ENCODE data around the gene ACSM3.
"Not testable (repeated sequence)": the region's sequence is repeated elsewhere in the genome, so short reads cannot be mapped to it uniquely, and the experiment has no call there.

The ACSM3 gene

GRCh38 chr16:20760346-20760745, 3.5 kb upstream of the ACSM3 start:
- no peak for DNase-seq

DNA sequence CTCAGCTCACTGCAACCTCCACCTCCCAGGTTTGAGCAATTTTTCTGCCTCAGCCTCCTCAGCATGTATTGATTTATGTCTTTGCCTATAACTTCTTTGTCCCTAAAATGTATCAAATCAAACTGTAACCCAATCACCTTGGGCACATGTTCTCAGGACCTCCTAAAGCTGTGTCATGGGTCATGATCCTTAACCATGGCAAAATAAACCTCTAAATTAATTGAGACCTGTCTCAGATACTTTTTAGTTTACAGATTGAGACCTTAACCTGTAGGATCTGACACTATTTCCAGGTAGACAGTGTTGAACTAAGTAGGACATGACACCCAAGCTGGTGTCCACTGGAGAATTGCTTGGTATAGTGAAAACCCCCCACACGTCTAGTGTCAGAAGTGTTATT, 2.6 kb upstream of the ACSM3 start:
- no peak for DNase-seq

GRCh38 chr16:20762404-20763123, 1.2 kb upstream of the ACSM3 start:
- DNase-seq = no peak

- not testable (repeated sequence) for DNase-seq
Measured at GRCh38 chr16:20764448-20764847, 634 bp downstream of the ACSM3 start.

DNA sequence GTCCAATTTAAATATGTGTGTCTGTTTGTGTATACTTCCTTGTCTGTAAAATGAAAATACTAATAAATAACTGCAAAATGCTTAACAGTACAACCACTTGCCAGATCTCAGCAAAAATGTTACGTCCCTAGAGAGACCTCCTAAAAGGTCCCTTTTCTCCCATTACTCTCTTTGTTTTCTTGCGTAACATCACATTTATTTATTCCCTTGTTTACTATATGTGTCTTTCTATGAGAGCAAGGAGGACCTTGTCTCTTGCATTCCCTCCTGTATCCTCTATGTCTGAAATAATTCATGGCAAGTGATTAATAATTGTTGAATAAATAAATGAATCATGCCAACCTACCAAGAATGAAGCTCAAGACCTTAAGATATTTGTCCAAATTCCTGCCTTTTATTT, 1.9 kb downstream of the ACSM3 start:
- DNase-seq = no peak

- DNase-seq = no peak
Measured at GRCh38 chr16:20766294-20766693, 2.5 kb downstream of the ACSM3 start.

DNA sequence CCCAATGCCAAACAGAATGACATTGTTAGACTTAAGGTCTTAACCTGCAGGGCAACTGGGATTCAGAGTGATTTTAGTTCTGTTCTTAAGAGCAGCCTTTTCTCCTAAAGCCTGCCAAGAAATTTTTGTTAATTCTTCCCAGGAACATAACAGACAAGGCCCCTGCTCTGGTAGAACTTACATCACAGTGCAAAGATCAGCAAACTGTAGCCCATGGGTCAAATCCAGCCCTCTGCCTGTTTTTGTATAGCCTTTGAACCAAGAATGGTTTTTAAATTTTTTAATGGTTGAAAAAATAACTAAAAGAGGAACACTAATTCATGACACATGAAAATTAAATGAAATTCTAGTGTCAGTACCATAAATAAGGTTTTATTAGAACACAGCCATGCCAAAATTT, 3.8 kb downstream of the ACSM3 start:
- no peak for DNase-seq

DNA sequence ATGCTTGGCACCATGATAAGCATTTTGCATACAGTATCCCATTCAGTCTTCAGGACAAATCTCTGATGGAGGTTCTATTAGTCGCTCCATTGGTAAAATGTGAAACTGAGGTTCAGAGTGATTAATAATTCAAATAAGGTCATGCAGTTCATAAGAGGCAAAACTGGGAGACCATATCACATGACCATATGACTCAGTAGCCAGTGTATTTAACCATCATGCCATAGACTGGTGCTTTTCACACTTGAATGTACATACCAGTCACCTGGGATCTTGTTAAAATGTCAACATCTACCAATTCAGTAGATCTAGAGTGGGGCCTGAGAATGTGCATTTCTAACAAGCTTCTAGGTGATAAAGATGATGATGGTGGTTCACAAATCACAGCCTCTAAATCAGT, 4.3 kb downstream of the ACSM3 start:
- DNase-seq = no peak

DNA sequence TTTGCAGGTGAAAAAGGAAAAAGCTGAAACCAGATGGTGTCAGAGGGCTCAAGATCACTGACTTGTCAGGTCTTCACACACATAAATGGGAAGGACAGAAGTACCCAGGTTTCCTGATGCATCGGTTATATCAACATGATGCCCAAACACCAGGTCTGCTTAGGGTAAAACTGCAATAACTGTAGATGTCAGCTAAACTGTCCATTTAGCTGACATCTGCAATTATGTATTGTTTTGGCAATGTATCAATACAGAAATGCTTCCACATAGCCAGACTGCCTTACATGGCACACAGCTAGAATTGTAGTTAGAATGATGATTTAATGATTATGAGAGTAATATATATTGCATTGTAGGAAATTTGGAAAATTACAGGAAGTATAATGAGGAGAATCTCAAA, 5.0 kb downstream of the ACSM3 start:
- no peak for DNase-seq

DNA sequence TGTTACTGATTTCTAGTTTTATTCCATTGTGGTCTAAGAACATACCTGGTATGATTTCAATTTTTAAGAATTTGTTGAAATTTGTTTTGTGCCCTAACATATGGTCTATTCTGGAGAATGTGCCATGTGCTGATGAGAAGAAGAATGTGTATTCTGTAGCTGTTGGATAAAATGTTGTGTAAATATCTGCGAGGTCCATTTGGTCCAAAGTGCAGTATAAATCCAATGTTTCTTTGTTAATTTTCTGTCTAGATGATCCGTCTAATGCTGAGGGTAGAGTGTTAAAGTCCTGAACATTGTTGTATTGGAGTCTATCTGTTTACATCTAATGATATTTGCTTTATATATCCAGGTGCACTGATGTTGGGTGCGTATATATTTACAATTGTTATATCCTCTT, 9.9 kb downstream of the ACSM3 start:
- no peak for DNase-seq

DNA sequence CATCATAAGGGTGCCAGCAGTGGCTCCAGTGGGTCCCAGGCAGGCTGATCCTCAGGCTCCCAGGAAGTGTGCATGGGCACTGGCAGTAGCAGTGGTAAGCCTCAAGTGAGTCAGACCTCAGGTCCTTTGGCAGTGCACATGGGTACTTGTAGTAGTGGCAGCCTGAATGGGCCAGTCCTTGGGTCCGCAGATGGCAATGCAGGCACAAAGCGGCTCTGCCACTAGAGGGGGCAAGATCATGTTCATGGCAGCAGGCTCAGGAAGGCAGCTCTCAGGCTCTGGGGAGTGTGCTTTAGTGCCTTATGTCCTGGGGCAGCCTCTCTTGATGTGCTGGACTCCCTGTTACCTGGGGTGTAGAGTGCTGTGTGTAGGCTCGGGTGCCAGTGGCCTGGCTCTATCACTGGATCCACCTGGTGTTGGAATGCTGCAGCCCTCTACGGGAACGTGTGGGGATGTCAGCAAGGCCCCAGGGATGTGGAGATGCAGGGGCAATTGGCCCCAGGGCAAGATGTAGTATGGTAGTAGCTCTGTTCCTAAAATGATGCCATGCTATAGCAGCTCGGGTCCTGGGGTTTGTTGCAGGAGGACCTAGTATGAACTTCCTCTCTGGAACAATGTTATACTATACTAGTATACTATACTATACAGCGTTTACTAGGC, 11.0 kb downstream of the ACSM3 start:
- peak; percentile 12 for DNase-seq

DNA sequence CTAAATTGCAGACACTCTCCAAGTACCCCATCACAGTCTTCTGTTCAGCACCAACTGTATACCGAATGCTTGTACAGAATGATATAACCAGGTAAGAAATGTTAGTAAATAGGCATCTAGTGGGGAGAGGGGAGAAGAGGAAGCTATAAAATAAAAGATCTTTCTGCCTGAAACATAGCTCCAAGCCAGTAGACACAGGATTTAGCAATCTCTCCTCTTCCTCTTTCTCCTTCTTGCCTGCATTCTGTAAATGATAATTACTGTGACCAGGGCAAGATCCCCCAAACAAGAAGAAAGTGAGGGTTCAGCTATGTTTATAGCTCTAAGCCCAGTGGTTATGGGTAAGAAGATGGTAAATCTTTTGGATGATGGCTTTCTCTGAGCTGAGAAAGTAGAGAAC, 17.9 kb downstream of the ACSM3 start:
- DNase-seq = no peak

DNA sequence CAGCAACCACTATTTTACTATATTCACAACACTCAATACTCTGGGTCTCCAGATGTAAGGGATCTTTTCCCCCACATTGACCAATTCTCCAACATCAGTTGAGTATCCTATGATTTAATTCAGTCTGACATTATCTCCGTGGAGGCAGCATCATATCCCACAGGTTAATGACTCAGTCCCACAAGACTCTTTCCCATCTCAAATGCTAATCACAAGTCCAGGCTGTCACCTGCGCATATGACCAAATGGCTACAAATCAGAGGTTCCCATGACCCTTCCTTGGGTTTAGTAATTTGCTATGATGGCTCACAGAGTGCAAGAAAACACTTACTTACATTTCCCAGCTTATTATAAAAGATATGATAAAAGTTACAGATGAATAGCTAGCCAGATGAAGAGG, 18.7 kb downstream of the ACSM3 start:
- DNase-seq = no peak

GRCh38 chr16:20784204-20784603, 20.4 kb downstream of the ACSM3 start:
- DNase-seq = no peak

GRCh38 chr16:20789130-20789529, 25.3 kb downstream of the ACSM3 start:
- no peak for DNase-seq

DNA sequence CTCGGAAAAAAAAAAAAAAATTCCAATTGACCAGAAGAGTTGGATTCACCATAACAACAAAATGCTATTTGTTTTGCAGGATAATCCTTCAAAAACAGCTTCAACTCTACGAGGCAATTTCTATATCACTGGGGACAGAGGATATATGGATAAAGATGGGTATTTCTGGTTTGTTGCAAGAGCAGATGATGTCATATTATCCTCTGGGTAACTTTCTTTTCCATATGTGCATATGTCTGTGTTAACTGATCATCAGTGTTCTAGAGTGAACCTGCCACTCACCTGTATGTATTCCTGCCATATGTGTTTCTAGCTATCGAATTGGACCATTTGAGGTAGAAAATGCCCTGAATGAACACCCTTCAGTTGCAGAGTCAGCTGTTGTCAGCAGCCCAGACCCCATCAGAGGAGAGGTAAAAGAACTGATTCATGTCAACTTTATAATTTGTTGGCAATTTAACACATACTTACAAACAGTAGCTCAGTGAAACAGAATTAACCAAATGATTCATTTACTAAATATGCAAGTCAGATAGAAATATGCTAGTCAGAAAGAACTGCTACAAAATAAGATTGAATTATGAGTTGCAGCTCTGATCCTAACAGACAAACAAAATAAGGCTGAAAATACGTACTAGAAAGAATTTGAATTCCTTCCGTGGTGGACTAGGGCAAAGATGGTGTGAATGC, 28.3 kb downstream of the ACSM3 start:
- no peak for DNase-seq

DNA sequence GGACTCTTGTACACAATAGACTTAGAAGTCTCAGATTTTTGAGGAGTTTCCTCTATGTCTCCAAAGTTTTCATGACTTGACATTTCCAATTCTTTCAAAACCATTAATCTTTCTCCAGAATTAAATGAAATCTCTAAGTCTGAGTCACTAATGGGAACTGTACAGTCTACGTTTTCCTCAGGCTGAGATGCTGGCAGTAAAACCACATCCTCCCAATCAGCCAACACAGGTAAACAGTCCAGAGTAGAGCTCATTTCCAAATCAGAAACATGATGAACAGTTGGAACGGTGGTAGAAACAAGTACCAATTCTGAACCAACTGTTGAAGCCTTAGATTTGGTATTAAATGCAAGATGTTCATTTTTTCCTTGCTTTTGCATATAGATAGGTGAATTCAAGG, 34.5 kb downstream of the ACSM3 start:
- no peak for DNase-seq

- no peak for DNase-seq
Measured at GRCh38 chr16:20799599-20799998, 35.8 kb downstream of the ACSM3 start.

GRCh38 chr16:20801278-20801677, 37.5 kb downstream of the ACSM3 start:
- no peak for DNase-seq

DNA sequence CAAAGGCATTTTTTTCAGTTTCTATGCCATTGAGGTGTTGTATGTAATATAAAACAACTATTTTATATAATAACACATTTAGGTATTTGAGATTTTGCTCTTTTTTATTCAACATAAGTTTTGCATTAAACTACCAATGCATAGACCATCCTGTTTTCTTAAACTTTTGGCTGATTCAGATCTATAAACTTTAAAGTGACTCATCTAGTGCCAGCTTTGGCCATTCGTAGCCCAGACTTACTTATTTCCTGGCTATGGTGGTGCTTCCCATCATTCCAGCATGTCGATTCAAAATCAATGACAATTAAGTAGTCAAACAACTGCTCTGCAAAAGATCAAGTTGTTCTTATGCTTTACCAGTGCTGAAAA, 39.4 kb downstream of the ACSM3 start:
- DNase-seq = no peak

DNA sequence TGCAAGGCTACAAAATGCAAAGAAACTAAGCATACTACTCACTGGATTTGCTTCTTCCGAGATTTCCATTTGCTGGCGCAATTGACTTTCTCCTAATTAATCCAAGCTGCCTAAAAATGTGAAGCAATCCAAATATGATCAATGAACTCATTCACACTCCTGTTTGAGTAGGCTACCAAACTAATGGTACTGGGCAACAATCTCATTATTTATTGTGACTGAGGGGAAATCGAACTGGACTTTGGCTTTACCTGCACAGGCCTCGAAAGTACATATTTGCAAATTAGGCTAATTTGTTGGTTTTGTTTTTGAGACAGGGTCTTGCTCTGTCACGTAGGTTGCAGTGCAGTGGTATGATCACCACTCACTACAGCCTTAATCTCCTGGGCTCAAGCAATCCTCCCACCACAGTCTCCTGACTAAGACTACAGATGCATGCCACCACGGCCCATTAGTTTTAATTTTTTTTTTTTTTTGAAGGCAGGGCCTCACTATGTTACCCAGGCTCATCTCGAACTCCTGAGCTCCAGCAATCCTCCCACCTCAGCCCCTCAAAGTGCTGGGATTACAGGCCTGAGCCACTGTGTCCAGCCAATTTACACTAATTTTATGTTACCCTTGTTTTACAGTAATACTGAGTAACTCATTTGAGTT, 39.9 kb downstream of the ACSM3 start:
- no peak for DNase-seq

DNA sequence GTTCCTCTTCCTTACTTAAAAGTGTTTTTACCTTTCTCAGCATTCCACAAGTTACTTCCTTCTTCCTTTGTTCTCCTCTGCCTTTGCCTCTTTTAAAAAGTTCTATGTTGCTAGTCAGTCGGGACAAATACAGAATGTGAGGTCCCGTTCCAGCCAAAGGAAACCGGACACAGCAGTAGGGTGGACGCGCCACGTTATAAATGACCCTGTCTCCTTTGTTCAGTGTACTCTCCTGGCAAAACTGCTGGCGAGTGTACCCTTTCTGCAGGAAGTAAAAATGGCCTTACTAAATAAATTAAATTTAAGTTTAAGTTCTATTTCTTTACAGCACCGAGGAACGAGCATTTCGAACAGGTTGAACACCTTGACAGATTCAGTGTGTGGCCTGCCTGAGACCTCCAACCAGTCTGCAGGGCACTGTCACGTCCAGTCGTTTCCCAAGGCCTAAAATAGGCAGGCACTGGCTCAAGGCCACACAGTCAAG, 41.9 kb downstream of the ACSM3 start:
- not testable (repeated sequence) for DNase-seq

DNA sequence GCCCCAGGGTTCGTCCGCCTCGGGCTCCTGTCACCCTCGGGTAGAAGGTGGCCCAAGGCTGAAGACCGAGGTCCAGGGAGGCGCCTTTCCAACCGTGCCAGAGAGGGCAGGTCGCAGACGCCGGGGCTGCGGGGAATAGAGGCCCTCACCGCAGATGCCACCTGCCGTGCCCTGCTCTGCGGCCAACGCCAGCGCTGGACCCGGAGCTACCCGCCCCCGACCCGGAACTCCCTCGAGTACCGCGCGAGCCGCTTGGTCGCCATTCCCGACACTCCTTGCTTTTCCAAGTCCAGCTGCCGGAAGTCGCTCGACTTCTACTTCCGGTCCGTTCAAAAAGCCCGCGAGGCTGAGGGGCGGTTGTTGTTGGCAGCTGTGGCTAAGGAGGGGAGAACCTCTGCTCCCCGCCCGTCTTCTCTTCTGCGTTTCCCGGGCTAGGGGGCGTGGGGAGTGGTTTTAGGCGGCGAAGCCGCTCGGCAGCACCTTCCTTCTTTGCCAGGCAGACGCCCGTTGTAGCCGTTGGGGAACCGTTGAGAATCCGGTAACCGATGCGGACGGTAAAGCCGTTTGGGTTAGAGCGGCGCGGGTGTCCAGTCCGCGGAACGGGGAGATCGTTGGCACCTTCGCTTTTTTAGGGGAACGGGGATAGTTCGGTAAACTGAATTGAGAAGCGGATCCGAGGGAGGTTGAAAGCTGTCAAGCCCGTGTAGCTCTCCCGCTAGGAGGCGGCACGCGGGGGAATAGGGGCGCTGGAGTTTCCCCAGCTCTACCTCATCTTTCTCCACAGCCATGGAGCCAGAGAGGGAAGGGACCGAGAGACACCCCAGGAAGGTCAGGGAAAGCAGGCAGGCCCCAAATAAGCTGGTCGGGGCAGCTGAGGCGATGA, 42.6 kb downstream of the ACSM3 start, which contains the start of the genes ERI2 and REXO5:
Gene ERI2 (minus strand): TSS at position 305 of the 883 bp plus-strand sequence. CDS start 42 bp downstream, at position 263.
Gene REXO5 (plus strand): TSS at position 360 of the 883 bp plus-strand sequence. CDS start 427 bp downstream, at position 787.
- DNase-seq = peak; percentile 83

Data from NCI-H1105 treated with DMSO at 0.1 percent for 48 hours (cell line).